GM12878 (cell line): Measurements from ENCODE around the gene ULBP1. TPM values are rescaled to one million over a fixed set of nuclear protein-coding genes. Genes with fewer than 3 reads are reported as not detected.

Experiments used
- ATAC-seq: fragments of 200-7000 bp; cut with Tn5 transposase; 3 replicates; pipeline ENCODE4 v1.9.1; 2020; ENCODE audit warnings: mild to moderate bottlenecking, moderate library complexity
- BruUV-seq: library from RNA; stranded (reverse); fragments of 400-500 nt; replicated peaks from 2 replicates; lab custom pipeline; 2021; lab: Mats Ljungman, UMichigan
- CTCF ChIA-PET: fragments of 300-600 bp; sonication (Branson Sonifier 250); formaldehyde crosslinking; extraction: SDS; loops from one replicate; lab custom pipeline; 2021; ENCODE audit warnings: inconsistent platforms; lab: Yijun Ruan, JAX
- POLR2A ChIA-PET: fragments of 350-600 bp; formaldehyde crosslinking; extraction: SDS; loops from one replicate; lab custom pipeline; 2021; ENCODE audit warnings: inconsistent platforms; lab: Charles Lee
- RAD21 ChIA-PET: fragments of 300-600 bp; sonication (Branson Sonifier 250); formaldehyde crosslinking; loops from one replicate; lab custom pipeline; 2023; ENCODE audit warnings: antibody characterized with exemption; ENCODE audit not compliant: unreplicated experiment; lab: Charles Lee
- SMC1A ChIA-PET: fragments of 300-600 bp; sonication (Branson Sonifier 250); formaldehyde crosslinking; loops from one replicate; lab custom pipeline; 2023; ENCODE audit not compliant: unreplicated experiment, uncharacterized antibody; lab: Charles Lee
- DNase-seq: peaks from one replicate; pipeline ENCODE4 v3.0.0-alpha.2; 2011; ENCODE audit warnings: low read depth, low spot score
- FAIRE-seq: peaks from 3 replicates; lab custom pipeline; 2011; peaks lifted over from hg19 to GRCh38; lab: Jason Lieb, UNC
- H2AFZ ChIP-seq: 2 replicates; pipeline ENCODE4 v1.6.0; 2011; ENCODE audit warnings: low read depth, low read length, control low read depth; ENCODE audit not compliant: control insufficient read depth
- H3K27ac ChIP-seq: 2 replicates; pipeline ENCODE4 v1.5.1; 2011; ENCODE audit warnings: control low read depth; ENCODE audit not compliant: control insufficient read depth, insufficient read depth
- H3K27me3 ChIP-seq, 2 experiments: replicated peaks in 1 of 2; 2 replicates each; pipeline versions ENCODE4 v1.6.0 to v1.6.1; 2011; ENCODE audit warnings: low read length in 1 of 2; ENCODE audit not compliant: control insufficient read depth in 2 of 2, insufficient read depth in 2 of 2
- H3K36me3 ChIP-seq, 2 experiments: 2 replicates each; pipeline ENCODE4 v1.5.1; 2011; ENCODE audit warnings: low read length in 1 of 2; ENCODE audit not compliant: control insufficient read depth in 2 of 2, insufficient read depth in 2 of 2
- H3K4me1 ChIP-seq: 2 replicates; pipeline ENCODE4 v1.6.1; 2011; ENCODE audit warnings: mild to moderate bottlenecking, low read length, moderate library complexity, mixed read lengths; ENCODE audit not compliant: control insufficient read depth, insufficient read depth
- H3K4me2 ChIP-seq: 2 replicates; pipeline ENCODE4 v1.6.0; 2011; ENCODE audit warnings: control low read depth; ENCODE audit not compliant: control insufficient read depth, insufficient read depth
- H3K4me3 ChIP-seq: fragments of 200-600 bp; sonication (generic); 2 replicates; pipeline ENCODE4 v1.5.1; 2016
- H3K79me2 ChIP-seq: 2 replicates; pipeline ENCODE4 v1.6.0; 2011; ENCODE audit warnings: low read length; ENCODE audit not compliant: control insufficient read depth, insufficient read depth
- H3K9ac ChIP-seq: 2 replicates; pipeline ENCODE4 v1.8.0; 2011; ENCODE audit warnings: low read length, control low read depth, mixed read lengths; ENCODE audit not compliant: control insufficient read depth, insufficient read depth
- H3K9me3 ChIP-seq: replicated peaks from 3 replicates; pipeline ENCODE4 v1.5.1; 2011; ENCODE audit warnings: mild to moderate bottlenecking, low read length; ENCODE audit not compliant: control insufficient read depth, insufficient read depth
- H4K20me1 ChIP-seq: 2 replicates; pipeline ENCODE4 v1.6.0; 2011; ENCODE audit not compliant: control insufficient read depth, insufficient read depth
- BHLHE40 ChIP-seq, 2 experiments: fragments of 450-650 bp in 1 of 2; IDR thresholded peaks; 2 replicates each; pipeline ENCODE4 v1.6.1; 2011 to 2017; ENCODE audit warnings: low read depth in 2 of 2, borderline replicate concordance in 1 of 2, improper control_type of control experiment in 1 of 2, low read length in 1 of 2, mild to moderate bottlenecking in 1 of 2
- CBFB ChIP-seq: IDR thresholded peaks from 2 replicates; pipeline ENCODE4 v1.6.1; 2016; ENCODE audit warnings: antibody characterized with exemption, low read depth
- CBX5 ChIP-seq: sonication (generic); IDR thresholded peaks from 2 replicates; pipeline ENCODE4 v1.6.1; 2016; ENCODE audit warnings: low read depth, moderate library complexity, mild to moderate bottlenecking, inconsistent platforms
- CHD4 ChIP-seq: fragments of 200-600 bp; sonication (generic); IDR thresholded peaks from 2 replicates; pipeline ENCODE4 v1.6.1; 2016; ENCODE audit warnings: mild to moderate bottlenecking
- CREB1 ChIP-seq: IDR thresholded peaks from 2 replicates; pipeline ENCODE4 v1.6.1; 2012; ENCODE audit warnings: low read depth, mild to moderate bottlenecking, inconsistent platforms
- EED ChIP-seq: sonication (generic); IDR thresholded peaks from 2 replicates; pipeline ENCODE4 v1.6.1; 2016; ENCODE audit warnings: antibody characterized with exemption, low read depth
- EP300 ChIP-seq, 2 experiments: fragments of 150-350 bp in 1 of 2; IDR thresholded peaks; 2 replicates each; pipeline ENCODE4 v1.6.1; 2011 to 2012; ENCODE audit warnings: low read depth in 2 of 2, low read length in 2 of 2, borderline replicate concordance in 1 of 2, improper control_type of control experiment in 1 of 2, inconsistent platforms in 1 of 2; ENCODE audit not compliant: control insufficient read depth in 1 of 2
- HDAC6 ChIP-seq: fragments of 200-600 bp; sonication (generic); IDR thresholded peaks from one replicate; pipeline ENCODE4 v1.8.0; 2017; ENCODE audit warnings: antibody characterized with exemption; ENCODE audit not compliant: unreplicated experiment
- JUND ChIP-seq: IDR thresholded peaks from 2 replicates; pipeline ENCODE4 v1.6.1; 2012; ENCODE audit warnings: low read depth, mild to moderate bottlenecking, low read length, improper control_type of control experiment, moderate library complexity
- NFYB ChIP-seq: IDR thresholded peaks from 2 replicates; pipeline ENCODE4 v1.6.1; 2011; ENCODE audit warnings: low read depth, mild to moderate bottlenecking, low read length, improper control_type of control experiment, moderate library complexity; ENCODE audit not compliant: insufficient read depth
- POLR2AphosphoS5 ChIP-seq: IDR thresholded peaks from 2 replicates; pipeline ENCODE4 v1.6.1; 2011; ENCODE audit warnings: mild to moderate bottlenecking, low read length, inconsistent platforms
- SMAD1 ChIP-seq: fragments of 450-650 bp; IDR thresholded peaks from 2 replicates; pipeline ENCODE4 v1.6.1; 2018; ENCODE audit warnings: mild to moderate bottlenecking, low read depth; ENCODE audit not compliant: partially characterized antibody
- SREBF1 ChIP-seq: IDR thresholded peaks from 2 replicates; pipeline ENCODE4 v1.6.1; 2012; ENCODE audit warnings: mild to moderate bottlenecking, low read length
- TBL1XR1 ChIP-seq: IDR thresholded peaks from 2 replicates; pipeline ENCODE4 v1.6.1; 2012; ENCODE audit warnings: low read depth, low read length, improper control_type of control experiment
- WRNIP1 ChIP-seq: IDR thresholded peaks from 2 replicates; pipeline ENCODE4 v1.6.1; 2011; ENCODE audit warnings: low read depth, low read length, improper control_type of control experiment, borderline replicate concordance
- ZNF274 ChIP-seq: IDR thresholded peaks from one replicate; pipeline ENCODE4 v1.8.0; 2011; ENCODE audit not compliant: insufficient read length, insufficient read depth
- ZZZ3 ChIP-seq: IDR thresholded peaks from 2 replicates; pipeline ENCODE4 v1.6.1; 2011; ENCODE audit warnings: low read depth; ENCODE audit not compliant: control insufficient read depth, insufficient read length
- WGBS: methylation state at CpG from one replicate; pipeline ENCODE4 v1.1.6; 2016; ENCODE audit warnings: low lambda C conversion rate; ENCODE audit not compliant: insufficient replicate concordance, insufficient coverage; ENCODE audit errors: missing lambda C conversion rate; 5-methylcytosine and 5-hydroxymethylcytosine counted together
- in situ Hi-C: fragments of 300-500 bp; cut with MboI; formaldehyde crosslinking; loops from 9 replicates; pipeline ENCODE4 v1.14.3; 2018; ENCODE audit warnings: mixed read lengths
- intact Hi-C: fragments of 100-400 bp; cut with micrococcal nuclease; formaldehyde crosslinking; loops from one replicate; pipeline ENCODE4 v1.14.2; 2022; ENCODE audit not compliant: unreplicated experiment
- polyA plus RNA-seq, 11 experiments: library from polyadenylated mRNA; depleted of rRNA in 4 of 11; unstranded in 6 of 11; stranded (reverse) in 5 of 11; fragments of >200 nt; fragmentation: Nextera tagmentation in 4 of 11; fragmentation: Illumina TruSeq in 1 of 11; extraction: Ambion mirVana in 4 of 11; extraction: Trizol in 1 of 11; gene quantifications; 1 replicate in 1 of 11; 2 replicates in 10 of 11; pipeline versions ENCODE4 v1.2.1 to v1.2.3, GENCODE V29; 2011 to 2016; ENCODE audit warnings: inconsistent platforms in 2 of 11, missing spikeins in 2 of 11, low read depth in 1 of 11
- total RNA-seq, 4 experiments: library from RNA; depleted of rRNA in 3 of 4; stranded (reverse); fragments of >200 nt in 3 of 4; fragmentation: Illumina TruSeq in 1 of 4; extraction: Trizol in 1 of 4; gene quantifications; 2 replicates each; pipeline versions ENCODE4 v1.2.1 to v1.2.3, GENCODE V29; 2013 to 2021
- TF ChIP-seq, protein P1 (sequence below): IDR thresholded peaks from 2 replicates; pipeline ENCODE4 v1.6.1; 2012; ENCODE audit warnings: mild to moderate bottlenecking, low read depth, low read length
- TF ChIP-seq, protein P2 (sequence below): fragments of 450-650 bp; IDR thresholded peaks from 2 replicates; pipeline ENCODE4 v1.6.1; 2016; ENCODE audit warnings: mild to moderate bottlenecking
- TF ChIP-seq, protein P3 (sequence below): fragments of 450-650 bp; IDR thresholded peaks from 2 replicates; pipeline ENCODE4 v1.6.1; 2016; ENCODE audit warnings: mild to moderate bottlenecking

ULBP1 gene
- total and polyA plus RNA-seq, 10 of the 15 experiments (the other 5 are each of a cell fraction or from before 2014, with no cell fraction given): 0.02 to 0.12 (median 0.04) TPM; not detected in 7

DNA sequence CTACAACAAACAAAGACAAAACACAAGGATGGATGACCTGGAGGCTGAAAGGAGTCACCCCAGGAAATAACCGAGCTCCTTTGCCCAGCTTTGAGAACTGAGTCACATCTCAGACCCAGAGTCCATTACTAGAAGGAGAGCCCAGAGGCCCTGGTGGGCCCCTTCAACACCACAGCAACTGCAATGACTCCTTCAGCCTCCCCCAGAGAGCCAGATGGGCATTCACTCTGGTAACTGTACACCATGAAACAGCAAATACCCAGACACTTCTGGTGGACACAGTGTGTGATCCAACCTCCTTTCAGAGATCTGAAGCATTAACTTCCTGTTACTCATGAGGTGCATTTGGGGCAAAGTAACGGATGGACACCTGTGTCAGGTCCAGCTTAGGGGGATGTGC lies 39.0 kb downstream of the ULBP1 start:
- no TSS peak for BruUV-seq
- FAIRE-seq: no peak
- H3K27me3 ChIP-seq: no peaks in the 10 kb centered on the region; a peak in 1 of 4 replicates
- no peak overlapping the region for H3K4me3 ChIP-seq
- no peaks in the 10 kb centered on the region for H3K36me3 ChIP-seq
- H3K4me1 ChIP-seq: peaks cover 37% of the 10 kb centered on the region
- ChIA-PET CTCF (interaction anchor here (1.3 kb wide), 1 partner anchor 8 kb away, joined by 3 read pairs; no protein-coding TSS in a partner anchor), RAD21 (no interaction called here), POLR2A (no interaction called here), SMC1A (no interaction called here)
- H3K9me3 ChIP-seq: peaks cover 8% of the 10 kb centered on the region; the same call in 2 of the 3 replicates
- intact Hi-C loops: no loop called here
- no peak for DNase-seq
- TF ChIP-seq ZZZ3 (no peak), BHLHE40 (IDR thresholded peaks at IDR 0.05; ENCODE audit: borderline replicate concordance in 1 of 2, low read depth in 2 of 2, low read length in 1 of 2) (no peak), CBFB (no peak), NFYB (no peak), EP300 (IDR thresholded peaks at IDR 0.05; ENCODE audit: borderline replicate concordance in 1 of 2, control insufficient read depth in 1 of 2, low read depth in 2 of 2, low read length in 2 of 2) (no peak), SMAD1 (no peak), TBL1XR1 (no peak), CREB1 (no peak), WRNIP1 (no peak), JUND (no peak), HDAC6 (no peak), ZNF274 (no peak), SREBF1 (no peak), POLR2AphosphoS5 (no peak), EED (no peak), CHD4 (no peak), CBX5 (no peak)
- TF ChIP-seq, protein P1, sequence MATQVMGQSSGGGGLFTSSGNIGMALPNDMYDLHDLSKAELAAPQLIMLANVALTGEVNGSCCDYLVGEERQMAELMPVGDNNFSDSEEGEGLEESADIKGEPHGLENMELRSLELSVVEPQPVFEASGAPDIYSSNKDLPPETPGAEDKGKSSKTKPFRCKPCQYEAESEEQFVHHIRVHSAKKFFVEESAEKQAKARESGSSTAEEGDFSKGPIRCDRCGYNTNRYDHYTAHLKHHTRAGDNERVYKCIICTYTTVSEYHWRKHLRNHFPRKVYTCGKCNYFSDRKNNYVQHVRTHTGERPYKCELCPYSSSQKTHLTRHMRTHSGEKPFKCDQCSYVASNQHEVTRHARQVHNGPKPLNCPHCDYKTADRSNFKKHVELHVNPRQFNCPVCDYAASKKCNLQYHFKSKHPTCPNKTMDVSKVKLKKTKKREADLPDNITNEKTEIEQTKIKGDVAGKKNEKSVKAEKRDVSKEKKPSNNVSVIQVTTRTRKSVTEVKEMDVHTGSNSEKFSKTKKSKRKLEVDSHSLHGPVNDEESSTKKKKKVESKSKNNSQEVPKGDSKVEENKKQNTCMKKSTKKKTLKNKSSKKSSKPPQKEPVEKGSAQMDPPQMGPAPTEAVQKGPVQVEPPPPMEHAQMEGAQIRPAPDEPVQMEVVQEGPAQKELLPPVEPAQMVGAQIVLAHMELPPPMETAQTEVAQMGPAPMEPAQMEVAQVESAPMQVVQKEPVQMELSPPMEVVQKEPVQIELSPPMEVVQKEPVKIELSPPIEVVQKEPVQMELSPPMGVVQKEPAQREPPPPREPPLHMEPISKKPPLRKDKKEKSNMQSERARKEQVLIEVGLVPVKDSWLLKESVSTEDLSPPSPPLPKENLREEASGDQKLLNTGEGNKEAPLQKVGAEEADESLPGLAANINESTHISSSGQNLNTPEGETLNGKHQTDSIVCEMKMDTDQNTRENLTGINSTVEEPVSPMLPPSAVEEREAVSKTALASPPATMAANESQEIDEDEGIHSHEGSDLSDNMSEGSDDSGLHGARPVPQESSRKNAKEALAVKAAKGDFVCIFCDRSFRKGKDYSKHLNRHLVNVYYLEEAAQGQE: no peak
- TF ChIP-seq, protein P2, sequence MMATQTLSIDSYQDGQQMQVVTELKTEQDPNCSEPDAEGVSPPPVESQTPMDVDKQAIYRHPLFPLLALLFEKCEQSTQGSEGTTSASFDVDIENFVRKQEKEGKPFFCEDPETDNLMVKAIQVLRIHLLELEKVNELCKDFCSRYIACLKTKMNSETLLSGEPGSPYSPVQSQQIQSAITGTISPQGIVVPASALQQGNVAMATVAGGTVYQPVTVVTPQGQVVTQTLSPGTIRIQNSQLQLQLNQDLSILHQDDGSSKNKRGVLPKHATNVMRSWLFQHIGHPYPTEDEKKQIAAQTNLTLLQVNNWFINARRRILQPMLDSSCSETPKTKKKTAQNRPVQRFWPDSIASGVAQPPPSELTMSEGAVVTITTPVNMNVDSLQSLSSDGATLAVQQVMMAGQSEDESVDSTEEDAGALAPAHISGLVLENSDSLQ: no peak
- TF ChIP-seq, protein P3, sequence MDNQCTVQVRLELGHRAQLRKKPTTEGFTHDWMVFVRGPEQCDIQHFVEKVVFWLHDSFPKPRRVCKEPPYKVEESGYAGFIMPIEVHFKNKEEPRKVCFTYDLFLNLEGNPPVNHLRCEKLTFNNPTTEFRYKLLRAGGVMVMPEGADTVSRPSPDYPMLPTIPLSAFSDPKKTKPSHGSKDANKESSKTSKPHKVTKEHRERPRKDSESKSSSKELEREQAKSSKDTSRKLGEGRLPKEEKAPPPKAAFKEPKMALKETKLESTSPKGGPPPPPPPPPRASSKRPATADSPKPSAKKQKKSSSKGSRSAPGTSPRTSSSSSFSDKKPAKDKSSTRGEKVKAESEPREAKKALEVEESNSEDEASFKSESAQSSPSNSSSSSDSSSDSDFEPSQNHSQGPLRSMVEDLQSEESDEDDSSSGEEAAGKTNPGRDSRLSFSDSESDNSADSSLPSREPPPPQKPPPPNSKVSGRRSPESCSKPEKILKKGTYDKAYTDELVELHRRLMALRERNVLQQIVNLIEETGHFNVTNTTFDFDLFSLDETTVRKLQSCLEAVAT: no peak
- H3K79me2 ChIP-seq: no peaks in the 10 kb centered on the region
- no peaks in the 10 kb centered on the region for H4K20me1 ChIP-seq
- no peak for ATAC-seq
- no peak overlapping the region for H3K27ac ChIP-seq
- in situ Hi-C loops: no loop called here
- no peak overlapping the region for H3K9ac ChIP-seq
- 36% methylated on average over 2 of the region's 2 CpGs for WGBS
- no peak overlapping the region for H2AFZ ChIP-seq
- no peak overlapping the region for H3K4me2 ChIP-seq
